HG03135 (cell line): ENCODE measurements around the gene FAM111A.
"Not testable (repeated sequence)": the region's sequence is repeated elsewhere in the genome, so short reads cannot be mapped to it uniquely, and the experiment has no call there.

Experiments
- ATAC-seq: cut with Tn5 transposase; IDR thresholded peaks from one replicate; pipeline ENCODE4 v1.9.1; 2021; ENCODE audit warnings: mild to moderate bottlenecking, moderate library complexity; ENCODE audit not compliant: unreplicated experiment

The FAM111A gene, protein sequence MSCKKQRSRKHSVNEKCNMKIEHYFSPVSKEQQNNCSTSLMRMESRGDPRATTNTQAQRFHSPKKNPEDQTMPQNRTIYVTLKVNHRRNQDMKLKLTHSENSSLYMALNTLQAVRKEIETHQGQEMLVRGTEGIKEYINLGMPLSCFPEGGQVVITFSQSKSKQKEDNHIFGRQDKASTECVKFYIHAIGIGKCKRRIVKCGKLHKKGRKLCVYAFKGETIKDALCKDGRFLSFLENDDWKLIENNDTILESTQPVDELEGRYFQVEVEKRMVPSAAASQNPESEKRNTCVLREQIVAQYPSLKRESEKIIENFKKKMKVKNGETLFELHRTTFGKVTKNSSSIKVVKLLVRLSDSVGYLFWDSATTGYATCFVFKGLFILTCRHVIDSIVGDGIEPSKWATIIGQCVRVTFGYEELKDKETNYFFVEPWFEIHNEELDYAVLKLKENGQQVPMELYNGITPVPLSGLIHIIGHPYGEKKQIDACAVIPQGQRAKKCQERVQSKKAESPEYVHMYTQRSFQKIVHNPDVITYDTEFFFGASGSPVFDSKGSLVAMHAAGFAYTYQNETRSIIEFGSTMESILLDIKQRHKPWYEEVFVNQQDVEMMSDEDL

DNA sequence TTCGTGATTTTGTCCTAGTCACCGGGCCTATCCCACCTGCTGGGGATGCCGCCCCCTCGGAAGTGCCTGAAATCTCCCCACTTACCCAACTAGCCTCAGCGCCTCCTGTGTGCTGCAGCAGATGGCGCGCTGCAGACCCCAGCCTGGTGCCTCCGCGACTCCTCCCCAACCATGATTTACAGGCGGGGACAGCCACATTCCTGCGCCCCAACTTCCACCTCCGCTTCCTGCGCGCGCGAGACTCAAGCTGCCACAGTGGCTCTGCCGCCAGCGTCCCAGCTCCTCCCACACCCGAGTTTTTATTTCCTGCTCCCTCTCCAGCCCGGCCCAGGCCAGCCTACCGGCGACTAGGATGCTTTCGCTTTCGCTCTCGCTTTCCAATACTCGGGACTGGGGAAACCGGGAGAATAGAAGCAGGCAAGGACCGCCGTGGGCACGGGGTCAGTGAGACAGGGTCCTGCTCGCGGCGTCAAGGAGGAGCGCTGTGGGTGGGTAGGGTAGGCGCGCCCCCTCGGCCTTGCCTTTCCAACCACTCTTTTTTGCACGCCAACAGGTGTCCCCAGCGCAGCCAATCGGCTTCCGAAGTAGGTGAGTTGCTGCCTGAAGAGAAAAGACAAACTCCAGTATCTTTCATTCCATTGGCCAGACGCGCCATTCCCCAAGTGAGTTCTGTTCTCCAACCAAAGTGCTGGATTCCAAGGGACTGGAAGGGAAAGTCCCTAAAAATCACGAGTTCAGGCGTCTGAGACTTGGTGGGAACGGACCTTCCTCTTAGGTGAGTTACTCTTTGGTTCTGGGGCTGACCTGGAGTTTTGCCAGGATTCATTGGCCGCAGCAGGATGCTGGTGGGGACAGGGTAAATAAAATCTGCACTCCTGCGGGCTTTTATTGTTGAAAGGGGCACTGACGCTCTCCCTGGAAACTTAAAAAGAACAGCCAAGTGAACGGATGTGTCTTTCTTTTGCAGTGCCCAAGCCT is at the start of gene FAM111A:
FAM111A (plus strand) TSS at position 327 of the 978 bp plus-strand sequence. CDS start 6,017 bp downstream, outside the sequence.
- ATAC-seq = peak; percentile 76

DNA sequence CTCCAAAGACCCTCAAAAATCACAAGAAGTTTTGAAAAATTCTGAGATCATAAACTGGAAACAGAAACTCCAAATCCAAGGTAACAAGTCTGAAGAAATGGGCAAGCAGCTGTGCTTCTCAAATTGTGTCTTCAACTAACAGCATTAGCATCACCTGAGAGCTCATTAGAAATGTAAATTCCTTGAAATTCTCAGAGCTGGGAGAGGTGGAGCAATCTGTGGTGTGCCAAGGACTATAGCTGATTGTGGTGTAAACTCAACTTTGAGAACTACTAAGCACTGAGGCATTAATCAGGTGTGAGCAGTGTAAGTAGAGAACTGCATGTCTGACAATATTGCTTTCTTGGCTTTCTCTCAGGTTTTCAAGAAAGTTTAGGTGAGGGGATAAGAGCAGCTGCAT is 49.1 kb upstream of the FAM111A start:
- ATAC-seq = not testable (repeated sequence)

DNA sequence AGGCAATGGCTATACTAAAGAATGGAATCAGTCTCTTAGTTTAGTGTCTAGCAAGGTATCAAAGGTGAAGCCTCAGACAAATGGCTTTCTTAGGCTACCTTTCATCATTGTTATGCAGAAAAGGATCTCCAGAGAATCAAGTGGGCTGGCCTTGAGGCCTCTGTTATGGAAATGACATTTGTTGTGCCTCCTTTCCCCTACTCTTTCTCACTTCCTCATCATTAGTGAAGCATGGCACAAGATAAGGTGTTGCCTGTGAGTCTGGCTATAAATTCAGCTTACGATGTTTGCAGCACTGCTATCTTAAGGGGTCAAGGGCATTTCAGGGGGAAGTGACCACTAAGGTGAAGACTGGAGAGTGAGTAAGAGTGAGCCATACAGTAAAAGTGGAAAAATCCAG is 47.4 kb upstream of the FAM111A start:
- ATAC-seq = peak; percentile 82

DNA sequence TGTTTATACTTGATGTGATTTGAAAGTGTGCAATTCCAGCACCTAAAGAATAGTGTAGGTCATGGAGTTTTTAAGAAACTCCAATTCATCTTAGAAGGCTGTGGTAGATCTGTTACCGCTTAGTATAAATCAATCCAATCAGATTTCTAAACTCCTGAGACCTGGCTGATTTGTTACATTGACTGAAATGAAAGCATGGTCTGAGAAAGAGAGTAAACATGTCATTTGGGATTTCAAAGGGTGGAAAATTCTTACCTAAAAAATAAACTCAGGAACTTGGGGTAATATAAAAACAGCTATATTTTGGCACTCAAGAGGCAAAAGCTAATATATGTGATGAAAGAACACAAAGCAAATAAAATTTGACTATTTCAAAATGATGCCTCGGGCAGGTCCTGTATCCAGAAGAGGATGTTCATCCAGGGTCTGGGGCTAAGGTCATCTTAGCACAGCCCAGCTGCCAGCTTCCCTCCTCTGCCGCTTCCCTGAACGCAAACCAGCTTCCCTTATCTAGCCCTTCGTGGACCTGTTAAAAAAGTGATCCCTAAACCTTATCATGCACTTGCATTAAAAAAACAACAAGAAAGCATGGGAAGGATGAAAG is 46.6 kb upstream of the FAM111A start:
- not testable (repeated sequence) for ATAC-seq

DNA sequence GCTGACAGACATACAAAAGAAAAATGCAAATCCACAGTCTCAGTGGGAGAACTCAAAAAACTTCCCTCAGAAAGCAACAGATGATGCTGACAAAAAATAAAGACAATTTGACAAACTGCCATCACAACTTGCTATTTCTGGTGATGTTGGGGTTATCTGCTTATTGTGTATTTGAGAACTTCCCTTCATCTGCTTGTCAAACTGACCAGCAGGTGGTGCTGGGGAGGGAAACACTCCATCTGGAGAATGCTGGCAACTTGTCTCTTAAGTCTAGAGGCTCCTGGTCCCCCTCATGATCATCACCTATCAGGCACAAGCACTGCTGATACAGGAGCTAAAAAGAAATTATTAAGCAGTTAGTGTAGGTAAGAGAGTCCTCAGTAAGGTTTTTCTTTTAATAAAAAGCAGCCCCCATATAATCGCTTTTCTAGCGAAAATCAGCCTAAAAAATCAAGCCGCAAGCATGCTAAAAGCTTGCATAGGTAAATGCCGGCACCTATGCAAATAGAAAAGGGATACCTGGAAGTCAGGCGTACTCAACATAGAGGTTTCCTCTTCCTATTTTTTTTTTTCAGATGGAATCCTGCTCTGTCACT is 45.4 kb upstream of the FAM111A start:
- peak; percentile 46 for ATAC-seq

DNA sequence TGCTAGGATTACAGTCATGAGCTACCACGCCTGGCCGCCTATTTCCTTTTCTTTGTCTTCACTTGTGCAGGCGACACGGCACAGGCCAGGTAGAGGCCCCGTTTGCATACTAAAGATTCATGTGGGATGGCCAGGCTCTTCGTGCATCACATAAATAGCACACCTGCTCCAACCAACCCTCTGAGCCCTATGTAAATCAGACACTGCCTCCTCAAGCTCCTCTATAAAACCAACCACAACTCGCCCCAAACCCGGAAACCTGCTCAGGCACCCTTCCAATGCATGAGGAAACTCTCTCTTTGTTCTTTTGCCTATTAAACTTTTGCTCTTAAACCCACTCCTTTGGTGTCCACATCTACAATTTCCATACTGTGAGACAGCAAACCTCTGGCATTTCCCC is 44.7 kb upstream of the FAM111A start:
- ATAC-seq = not testable (repeated sequence)

DNA sequence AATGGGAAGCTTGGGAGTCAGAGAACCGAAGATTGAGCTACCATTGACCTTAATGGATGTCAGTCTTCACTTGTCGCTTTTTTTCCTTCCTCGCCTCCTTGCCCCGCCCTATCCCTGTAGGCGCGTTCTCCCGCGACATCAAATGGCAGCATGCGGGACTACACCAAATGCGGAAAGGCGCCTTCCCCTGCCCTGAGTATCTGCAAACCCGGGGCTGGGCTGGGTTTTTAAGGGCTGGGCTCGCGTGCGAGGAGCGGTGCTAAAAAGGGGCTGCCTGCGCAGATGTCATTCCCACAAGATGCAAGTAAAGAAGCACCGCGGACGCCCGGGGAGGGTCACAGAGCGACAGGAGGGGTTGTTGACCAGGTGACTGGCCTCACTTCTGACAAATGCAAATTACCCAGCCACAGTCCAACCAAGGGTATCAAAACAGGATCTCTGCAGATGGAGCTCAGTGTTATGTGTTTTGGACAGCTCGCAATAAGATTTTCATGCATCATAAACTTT is 40.3 kb upstream of the FAM111A start:
- ATAC-seq = peak; percentile 66

DNA sequence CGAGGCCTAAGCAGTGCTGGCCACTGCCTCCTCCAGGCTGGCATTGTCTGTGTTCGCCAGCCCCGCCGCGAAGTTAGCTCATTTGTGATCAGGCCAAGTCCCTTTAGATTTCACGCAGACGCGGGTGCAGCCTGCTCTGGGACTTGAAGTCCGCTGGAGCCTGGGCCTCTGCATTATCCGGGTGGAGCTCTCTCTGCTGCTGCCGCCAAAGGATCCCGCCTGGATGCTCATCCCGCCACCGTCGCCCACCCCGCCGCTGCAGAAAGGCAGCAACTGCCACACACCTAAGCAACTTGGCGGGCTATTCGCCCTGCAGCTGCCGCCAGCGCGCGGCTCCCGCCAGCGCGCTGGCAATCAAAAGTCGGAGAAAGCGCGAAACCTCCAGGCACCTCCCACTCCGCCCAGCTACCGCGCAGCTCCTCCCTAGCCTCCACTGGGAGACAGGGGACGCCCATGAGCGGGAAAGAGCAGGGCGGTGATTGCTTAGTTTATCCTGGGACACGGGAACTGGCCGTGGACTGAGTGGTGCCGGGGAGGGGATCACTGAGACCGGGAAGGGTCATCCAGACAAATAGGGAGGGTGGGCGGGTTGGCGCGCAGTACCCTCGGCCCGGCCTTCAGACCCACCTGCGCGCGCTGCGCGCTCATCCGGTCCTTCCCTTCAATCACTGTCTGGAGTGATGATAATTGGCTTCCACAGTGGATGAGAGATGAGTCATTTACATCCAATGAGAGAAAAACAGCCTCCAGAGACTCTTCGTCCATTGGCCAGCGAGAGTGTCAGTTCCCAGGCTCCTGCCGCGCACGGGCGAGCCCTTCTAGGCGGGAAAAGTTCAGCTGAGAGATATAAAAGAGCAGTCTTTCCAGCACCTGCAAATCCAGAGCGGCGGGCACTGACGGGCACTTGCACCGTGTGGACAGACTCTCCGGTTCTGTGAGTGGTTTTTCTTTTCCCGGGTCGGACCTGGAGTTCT is 36.0 kb upstream of the FAM111A start, which contains the start of gene FAM111B:
FAM111B (plus strand) TSS at position 875 of the 974 bp plus-strand sequence. CDS start 2,389 bp downstream, outside the sequence.
- peak; percentile 80 for ATAC-seq

DNA sequence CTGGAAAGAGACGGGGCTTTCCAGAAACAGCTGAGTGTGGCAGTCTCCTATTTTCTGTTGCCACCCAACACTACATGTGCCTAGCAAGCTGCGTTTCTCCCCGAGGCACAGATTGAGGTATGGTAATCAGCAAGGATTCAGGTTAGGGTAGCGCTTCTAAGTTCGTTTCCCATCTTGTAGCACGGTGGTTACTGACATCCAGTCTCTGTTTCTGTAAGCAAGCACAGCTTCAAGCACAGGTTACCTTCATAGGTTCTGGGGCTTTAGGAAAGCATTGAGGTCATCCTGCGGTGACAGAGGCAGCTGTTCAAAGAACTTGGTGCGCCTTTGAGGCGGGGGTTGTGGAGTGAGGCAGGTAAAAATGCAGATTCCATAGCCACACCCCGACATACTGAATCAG is 34.9 kb upstream of the FAM111A start:
- ATAC-seq = not testable (repeated sequence)

DNA sequence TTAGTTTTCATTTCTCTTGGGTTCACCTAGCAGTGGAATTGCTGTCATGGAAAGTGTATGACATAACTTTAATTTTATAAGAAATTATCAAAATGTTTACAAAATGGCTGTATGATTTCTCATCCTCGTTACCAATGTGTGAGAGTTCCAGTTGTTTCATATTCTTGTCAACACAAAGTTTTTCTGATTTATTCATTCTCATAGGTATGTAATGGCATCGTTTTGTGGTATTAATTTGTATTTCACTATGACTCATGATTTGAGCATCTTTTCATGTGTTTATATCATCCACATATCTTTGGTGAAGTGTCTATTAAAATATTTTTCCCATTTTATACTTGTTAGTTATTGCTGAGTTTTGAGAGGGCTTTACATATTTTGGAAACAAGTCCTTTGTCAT is 30.2 kb upstream of the FAM111A start:
- no peak for ATAC-seq

DNA sequence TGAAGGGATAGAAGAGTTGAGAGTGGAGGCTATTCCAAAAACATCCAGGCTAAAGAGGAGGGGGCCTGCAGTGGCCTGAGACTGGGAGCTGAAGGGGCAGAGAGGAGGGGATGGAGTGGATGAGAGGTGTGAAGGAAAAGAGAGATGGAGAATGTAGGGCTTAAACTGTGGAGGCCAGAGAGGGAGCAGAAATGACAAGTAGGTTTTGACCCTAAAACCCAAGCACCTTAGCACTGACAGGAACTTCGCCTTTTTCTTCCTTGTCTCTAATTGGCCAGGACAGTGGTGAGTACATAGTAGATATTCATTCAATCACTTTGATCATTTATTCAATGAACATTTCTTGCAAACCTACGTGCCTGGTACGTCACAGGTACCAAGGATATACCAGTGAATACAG is 28.3 kb upstream of the FAM111A start:
- no peak for ATAC-seq

DNA sequence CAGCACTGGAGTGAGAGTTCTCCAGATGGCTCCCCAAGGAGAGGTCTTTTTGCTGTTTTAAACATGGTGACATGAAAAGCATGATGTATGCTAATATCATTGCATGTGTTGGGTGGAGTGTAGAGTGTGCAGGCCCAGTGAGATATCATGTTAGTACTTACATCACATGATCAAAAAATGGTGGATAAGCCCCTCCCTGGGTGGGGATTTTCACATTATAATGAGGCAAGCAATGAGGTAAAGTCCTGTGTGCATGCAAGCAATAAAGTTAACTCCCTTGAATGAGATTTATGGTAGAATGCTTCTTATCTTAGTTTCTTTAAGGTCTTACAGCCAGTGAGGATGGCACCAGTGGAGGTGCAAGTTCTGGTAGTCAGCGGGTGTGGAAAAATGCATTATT is 27.1 kb upstream of the FAM111A start:
- no peak for ATAC-seq

DNA sequence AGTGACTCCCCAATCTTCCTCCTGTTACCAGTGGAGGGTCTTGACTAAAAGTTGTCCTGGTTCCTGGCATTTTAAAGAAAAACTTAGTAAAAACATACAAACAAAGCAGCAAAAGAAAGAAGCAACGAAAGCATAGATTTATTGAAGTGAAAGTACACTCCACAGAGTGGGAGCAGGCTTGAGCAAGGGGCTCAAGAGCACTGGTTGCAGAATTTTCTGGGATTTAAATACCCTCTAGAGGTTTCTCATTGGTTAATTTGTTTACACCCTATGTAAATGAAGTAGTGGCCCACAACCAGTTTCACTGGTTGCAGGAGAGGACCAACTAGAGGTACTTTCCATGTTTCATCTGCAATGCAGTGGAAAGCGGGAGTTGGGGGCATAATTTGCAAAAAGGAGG is 24.9 kb upstream of the FAM111A start:
- ATAC-seq = no peak

DNA sequence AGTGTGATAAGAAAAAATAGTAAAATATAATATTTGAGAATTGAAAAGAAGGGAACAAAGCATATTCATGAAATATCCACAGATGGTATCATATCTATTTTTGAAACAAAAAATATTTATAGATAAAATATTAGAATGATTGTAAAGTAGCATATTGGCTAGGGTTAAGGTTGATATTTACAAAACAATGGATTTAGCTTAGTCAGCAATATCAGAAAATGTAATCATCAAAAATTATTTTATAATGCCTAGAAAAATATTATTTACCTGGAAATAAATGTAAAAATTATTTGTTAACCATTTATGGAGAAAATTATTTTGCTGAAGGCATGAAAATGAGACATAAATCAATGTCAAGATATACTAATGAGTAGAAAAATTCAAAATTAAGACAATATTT is 22.8 kb upstream of the FAM111A start:
- no peak for ATAC-seq

DNA sequence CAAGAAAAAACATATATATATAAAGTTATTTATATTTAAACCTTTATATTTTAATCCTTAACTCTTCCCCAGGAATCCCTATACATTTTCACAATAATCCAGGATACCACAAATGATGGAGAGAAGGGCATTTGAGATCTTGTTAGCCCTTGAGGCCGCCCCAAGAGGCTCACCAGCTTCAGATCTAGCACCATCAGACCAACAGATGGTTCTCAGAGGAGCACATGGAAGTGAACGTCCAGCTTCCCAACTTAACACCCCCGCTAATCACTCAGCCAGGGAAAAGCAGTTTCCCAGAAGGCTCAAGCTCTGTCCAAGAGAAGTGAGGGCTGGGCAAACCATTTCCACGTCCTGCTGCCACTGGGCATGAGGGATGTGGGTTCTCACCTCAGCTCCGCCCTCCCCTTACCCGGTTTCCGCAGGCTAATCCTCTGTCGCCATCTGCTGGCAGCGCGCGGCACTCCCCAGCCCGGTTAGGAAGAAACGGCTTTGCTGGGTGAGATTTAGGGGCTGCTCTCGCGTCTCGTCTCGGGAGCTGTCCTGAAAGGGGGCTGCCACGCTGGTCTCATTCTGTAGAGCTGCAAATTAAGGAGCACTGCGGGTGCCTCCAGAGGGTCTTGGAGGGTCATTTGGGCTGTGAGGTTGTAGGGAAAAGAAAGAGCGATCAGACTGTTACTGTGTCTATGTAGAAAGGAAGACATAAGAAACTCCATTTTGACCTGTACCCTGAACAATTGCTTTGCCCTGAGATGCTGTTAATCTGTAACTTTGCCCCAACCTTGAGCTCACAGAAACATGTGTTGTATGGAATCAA is 6.8 kb upstream of the FAM111A start:
- ATAC-seq = peak; percentile 97

DNA sequence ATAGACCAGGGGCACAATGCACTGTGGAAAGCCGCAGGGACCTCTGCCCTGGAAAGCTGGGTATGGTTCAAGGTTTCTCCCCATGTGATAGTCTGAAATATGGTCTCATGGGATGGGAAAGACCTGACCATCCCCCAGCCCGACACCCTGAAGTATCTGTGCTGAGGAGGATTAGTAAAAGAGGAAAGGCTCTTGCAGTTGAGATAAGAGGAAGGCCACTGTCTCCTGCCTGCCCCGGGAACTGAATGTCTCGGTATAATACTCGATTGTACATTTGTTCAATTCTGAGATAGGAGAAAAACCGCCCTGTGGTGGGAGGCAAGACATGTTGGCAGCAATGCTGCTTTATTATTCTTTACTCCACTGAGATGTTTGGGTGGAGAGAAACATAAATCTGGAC is 6.1 kb upstream of the FAM111A start:
- not testable (repeated sequence) for ATAC-seq

DNA sequence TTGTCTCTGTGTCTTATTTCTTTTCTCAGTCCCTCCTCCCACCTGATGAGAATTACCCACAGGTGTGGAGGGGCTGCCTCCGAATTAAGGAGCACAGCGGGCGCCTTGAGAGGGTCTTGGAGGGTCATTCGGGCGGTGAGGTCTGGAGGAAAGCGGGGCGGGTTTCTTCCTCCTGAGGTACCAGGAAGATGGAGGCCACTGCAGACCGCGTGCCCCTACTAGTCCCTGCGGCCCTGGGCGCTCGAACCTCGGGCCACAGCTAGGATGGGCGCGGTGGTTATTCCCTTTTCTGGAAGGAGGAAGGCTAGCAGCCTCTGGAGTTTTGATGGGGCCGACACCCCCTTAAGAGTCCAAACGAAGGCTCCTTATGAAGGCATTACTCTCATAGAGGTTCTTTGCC is 5.5 kb upstream of the FAM111A start:
- ATAC-seq = no peak

DNA sequence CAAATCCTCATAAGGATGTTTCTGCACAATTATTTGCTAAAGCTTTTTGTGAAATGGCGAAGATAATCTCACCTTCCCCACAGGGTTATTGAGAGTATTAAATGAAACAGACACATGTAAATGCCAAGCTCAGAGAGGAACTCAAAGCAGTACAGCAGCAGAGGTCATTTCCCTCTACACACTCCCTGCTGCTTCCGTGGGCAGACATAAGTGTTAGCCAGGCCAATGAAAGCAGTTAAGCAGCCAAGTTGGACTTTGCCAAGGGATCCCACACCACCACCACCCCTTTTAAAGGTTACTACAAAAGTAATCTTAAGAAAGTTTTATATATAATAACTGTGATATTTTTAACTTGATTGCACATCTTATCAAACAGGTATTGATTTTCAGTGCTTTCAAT is 4.0 kb upstream of the FAM111A start:
- ATAC-seq = no peak
